Effector CD8-positive, alpha-beta T cell (primary cell): ENCODE measurements around the gene ZBTB40.

ENCODE experiments used
- DNase-seq: peaks from one replicate; lab custom pipeline; 2025; lab: John Stamatoyannopoulos, UW

The ZBTB40 gene

GRCh38 chr1:22557341-22557950 lies 105.8 kb downstream of the ZBTB40 start:
- no peak for DNase-seq

- DNase-seq: no peak
Measured at GRCh38 chr1:22562584-22563583, 111.2 kb downstream of the ZBTB40 start, which contains the start of gene EPHA8. TSS of gene EPHA8 (plus strand) at chr1:22563489. CDS start at chr1:22563636, 147 bp downstream.

- no peak for DNase-seq
Measured at GRCh38 chr1:22563671-22564602, 112.3 kb downstream of the ZBTB40 start.

GRCh38 chr1:22566161-22566560 lies 114.5 kb downstream of the ZBTB40 start:
- no peak for DNase-seq

GRCh38 chr1:22567197-22567596 lies 115.5 kb downstream of the ZBTB40 start:
- DNase-seq: no peak

GRCh38 chr1:22567994-22568393 lies 116.3 kb downstream of the ZBTB40 start:
- DNase-seq: no peak

GRCh38 chr1:22569269-22569668 lies 117.6 kb downstream of the ZBTB40 start:
- no peak for DNase-seq

- no peak for DNase-seq
Measured at GRCh38 chr1:22570140-22570909, 118.7 kb downstream of the ZBTB40 start.

- DNase-seq: no peak
Measured at GRCh38 chr1:22572818-22573217, 121.2 kb downstream of the ZBTB40 start.

GRCh38 chr1:22573237-22573636 lies 121.6 kb downstream of the ZBTB40 start:
- no peak for DNase-seq

GRCh38 chr1:22575532-22576149 lies 124.0 kb downstream of the ZBTB40 start:
- DNase-seq: no peak

GRCh38 chr1:22576150-22576544 lies 124.5 kb downstream of the ZBTB40 start:
- no peak for DNase-seq

- no peak for DNase-seq
Measured at GRCh38 chr1:22576617-22577016, 125.0 kb downstream of the ZBTB40 start.

- no peak for DNase-seq
Measured at GRCh38 chr1:22578732-22579361, 127.2 kb downstream of the ZBTB40 start.

- no peak for DNase-seq
Measured at GRCh38 chr1:22579541-22580155, 128.0 kb downstream of the ZBTB40 start.
